ENCODE measurements around the gene TRIM2.

TRIM2 gene

DNA sequence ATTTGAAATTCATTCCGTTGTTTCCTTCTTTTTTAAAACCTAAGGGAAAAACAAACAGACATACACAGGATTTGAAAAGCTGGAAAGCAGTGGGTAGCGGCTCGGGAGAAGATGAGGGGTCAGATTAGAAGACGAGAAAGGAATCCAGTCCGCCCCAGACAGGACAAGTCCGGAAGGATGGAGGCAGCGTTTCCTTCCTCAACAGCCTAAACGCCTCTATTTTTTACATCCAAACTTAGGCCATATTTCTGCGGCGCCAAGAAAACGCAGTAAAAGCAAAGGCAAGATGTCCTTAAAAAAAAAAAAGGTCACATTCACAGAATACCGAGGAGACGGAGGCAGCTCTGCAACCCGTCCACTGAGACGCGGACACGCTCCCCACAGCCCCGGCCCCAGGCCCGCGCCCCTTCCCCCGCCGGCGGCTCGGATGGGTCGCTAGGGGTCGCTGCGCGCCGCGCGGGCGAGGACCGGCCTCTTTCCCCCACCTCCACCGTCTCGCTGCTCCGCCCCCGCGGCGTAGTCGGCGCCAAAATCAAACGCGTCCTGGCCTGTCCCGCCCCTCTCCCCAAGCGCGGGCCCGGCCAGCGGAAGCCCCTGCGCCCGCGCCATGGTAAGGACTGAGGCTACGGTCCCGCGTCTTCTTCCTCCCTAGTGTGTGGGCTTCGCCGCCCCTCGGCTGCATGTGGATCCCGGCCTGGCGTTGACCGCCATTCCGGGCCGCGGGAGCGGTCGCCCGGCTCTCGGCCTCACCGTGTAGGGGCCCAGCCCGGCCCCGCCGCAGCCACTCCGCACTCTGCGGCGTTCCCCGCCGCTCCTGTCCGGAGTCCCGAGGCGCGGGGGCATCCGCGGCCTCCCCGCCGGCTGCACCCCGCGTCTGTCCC lies 140.1 kb downstream of the TRIM2 start, which contains the start of gene MND1:
MND1 (plus strand) TSS at position 558 of the 881 bp plus-strand sequence; CDS start at position 608, 50 bp downstream.
- peak; percentile 3 for DNase-seq

DNA sequence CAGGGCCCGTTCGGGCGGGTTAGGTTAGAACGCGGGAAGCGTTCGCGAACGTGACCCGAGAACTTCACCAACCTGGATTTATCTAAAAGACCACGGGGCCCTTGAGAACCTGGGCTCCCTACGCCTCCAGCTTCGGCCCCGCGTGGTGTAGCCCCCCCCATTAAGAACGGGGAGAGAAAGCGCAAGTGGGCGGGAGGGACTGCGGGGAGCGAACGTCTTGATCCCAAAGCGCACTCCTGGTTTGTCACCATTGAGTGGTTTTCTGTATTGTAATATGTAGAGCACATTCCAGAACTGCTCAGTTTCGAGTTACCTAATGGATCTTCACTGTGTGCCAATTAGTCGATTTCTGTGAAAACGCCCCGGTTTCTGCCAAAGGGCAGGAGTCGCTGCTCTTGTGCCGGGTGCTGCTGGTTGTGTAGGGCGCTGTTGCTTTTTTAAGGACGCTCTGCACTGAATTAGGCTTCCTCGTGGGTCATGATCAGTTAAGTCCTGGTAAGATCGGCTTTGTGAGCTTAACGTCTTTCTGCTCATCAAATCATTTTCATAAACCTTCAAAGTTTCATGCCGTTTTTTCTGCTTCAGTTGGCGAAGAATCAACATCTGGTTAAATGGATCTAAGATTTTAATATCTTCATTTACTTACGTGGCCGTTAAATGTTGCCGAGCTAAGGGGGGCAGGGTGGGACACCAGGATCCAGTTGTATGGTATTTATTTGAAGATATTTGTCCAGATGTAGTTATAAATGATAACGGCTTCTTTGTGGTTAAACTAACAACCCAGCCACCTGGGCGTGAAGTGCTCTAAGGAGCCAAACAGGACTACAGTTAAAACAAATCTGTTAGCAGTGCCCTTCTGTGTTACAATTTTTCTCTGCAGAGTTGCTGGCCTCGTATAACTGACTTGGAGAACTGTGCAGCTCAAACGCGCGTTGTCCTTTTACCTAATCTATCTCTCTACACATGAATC lies 141.1 kb downstream of the TRIM2 start:
- DNase-seq = peak; percentile 33

DNA sequence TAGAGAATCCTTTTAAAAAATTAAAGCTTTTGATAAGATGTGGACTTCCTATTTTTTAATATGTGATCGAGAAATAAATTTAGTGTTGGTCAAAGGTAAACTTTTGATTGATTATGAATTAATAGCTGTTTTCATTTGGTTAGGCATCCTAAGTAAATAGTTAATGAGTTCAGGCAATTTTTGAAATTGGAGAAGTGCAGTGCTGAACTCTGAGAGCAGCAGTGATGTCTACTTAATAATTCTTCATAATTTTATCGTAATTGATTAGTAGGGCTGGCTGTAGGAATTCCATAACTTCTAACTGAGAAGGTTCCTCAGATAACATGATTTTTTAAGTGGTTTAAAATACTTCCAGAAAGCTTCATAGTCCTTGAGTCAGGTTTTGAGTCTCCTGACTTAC lies 141.8 kb downstream of the TRIM2 start:
- DNase-seq = no peak

DNA sequence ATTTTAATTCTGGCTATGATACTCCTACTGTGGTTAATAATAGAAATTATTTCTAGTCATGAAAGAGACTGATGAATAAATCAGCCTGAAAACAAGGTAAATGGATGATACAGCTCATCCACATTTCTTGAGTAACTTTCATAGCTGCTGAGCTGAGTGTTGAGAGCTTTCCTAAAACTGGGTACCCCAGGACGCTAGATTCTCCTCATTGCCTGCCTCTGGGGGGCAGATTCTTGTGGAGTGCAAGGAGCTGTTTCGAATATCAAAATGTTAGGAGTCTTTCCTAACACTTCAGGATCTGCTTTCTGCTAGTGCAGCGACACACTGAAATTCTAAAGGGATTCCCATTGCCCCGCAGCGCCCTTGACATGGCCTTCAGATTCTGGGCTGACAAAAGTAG lies 142.3 kb downstream of the TRIM2 start:
- DNase-seq = no peak

DNA sequence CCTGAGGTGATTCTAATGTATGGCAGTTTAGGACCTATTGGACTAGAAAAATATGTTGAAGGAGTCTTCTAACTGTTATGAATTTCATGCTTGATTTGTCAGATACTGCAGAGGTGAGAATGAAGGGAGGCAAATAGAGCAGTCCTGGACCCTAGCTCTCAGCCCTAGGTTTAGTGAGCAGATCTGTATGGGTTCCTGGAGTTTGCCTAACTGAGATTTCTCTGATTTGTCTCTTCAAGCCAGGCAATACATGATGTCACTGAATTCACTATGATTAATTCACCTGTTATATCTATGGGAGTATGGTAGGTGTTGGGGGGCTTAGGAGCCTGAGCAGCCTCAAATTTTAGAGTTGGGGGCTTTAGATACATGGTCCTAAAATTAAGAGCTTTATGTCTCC lies 142.9 kb downstream of the TRIM2 start:
- no peak for DNase-seq

DNA sequence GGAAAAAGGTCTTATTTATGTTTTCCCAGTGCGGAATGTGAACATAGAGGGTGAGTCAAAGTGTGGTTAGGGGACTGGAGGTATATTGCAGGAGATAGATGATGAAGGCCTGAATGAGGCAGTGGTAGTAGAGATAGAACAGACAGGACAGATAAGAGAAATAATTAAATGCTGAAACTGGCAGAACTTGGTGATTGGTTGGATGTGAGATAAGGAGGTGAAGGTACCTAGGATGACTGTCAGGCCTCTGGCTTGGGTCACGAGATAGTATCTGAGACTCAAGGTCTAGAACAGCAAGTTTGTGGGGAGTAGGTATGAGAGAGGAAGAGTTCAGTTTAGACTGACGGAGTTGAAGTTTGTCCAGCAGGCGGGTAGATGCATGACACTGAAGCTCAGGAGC lies 143.8 kb downstream of the TRIM2 start:
- DNase-seq = no peak

DNA sequence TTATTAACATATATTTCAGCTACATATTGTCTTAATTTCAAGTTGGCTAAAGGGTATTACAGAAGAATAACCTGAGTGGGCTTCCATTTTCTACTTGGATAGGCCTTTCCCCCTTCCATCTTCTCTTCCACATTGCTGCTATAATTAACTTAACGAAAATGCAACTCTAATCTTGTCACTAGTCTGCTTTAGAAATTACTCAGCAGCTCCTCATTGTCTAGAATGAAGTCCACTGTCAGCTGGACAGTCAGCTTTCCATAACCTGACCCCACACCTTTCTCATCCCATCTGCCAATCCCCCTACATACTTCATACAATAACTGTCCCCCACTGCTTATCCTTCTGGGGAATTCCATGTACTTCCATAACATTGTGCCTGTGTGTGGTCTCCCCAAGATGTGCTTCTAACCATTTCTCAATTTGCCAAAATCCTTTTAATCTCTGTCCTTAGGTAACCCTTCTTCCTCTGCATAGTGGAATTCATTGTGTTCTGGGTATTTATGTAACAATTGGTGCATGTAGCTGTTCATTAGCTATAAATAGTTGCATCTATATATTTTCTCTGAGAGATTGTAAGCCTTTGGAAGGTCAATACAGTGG lies 145.1 kb downstream of the TRIM2 start:
- no peak for DNase-seq

DNA sequence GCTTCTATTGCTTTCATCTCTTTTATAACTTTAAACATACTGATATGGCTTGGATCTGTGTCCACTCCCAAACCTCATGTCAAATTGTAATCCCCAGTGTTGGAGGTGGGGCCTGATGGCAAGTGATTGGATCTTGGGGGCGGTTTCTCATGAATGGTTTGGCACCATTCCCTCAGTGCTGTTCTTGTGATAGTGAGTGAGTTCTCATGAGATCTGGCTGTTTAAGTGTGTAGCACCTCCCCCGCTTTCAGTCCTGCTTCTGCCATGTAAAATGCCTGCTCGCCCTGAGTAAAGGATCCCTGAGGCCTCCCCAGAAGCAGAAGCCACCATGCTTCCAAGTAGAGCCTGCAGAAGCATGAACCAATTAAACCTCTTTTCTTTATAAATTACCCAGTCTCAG lies 157.9 kb downstream of the TRIM2 start:
- no peak for DNase-seq

DNA sequence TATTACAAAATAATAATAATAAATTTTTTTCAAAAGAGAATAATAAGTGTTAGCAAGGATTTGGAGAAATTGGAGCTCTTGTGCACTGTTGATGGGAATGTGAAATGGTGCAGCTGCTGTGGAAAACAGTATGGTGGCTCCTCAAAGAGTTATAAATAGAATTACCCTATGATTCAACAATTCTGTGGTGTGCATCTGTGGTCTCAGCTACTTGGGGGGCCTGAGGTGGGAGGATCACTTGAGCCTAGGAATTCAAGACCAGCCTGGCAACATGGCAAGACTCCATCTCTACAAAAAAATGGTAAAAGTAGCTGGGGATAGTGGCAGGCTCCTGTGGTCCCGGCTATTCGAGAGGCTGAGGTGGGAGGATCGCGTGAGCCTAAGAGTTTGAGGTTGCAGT lies 159.8 kb downstream of the TRIM2 start:
- DNase-seq = no peak

DNA sequence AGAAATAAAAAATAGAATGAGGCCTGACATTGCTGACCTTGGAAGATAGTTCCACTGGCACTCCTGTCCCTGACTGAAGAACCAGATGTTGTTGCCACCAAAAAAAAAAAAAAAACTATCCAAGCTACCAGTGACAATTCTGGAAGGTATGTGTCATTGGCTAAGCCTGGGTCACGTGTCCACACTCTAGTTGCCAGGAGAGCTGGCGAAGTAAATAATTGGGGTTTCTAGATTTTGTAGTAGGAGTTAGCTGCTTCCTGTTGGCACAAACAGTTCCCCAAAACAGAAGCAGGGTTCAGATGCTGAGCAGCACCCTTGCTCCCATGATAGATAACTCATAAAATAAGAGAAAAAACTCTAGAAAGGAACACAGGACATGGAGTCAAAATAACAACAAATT lies 160.8 kb downstream of the TRIM2 start:
- DNase-seq = no peak

DNA sequence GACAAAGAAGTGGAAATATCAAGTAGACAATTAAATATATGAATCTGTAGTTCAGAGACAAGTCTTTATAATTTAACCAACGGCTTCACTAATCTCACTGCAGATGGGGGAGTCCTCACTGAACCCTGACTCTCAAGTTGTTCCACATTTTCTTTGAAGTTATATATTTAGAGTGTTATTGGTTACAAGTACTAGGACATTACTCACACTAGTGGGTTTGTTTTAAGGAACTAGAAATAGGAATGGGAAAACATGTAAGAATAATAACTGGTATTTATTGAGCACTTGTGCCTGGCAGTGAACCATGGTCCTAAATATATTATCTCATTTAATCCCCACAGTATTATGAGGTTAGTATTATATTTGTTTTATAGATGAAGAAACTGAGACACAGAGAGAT lies 162.2 kb downstream of the TRIM2 start:
- DNase-seq = no peak

DNA sequence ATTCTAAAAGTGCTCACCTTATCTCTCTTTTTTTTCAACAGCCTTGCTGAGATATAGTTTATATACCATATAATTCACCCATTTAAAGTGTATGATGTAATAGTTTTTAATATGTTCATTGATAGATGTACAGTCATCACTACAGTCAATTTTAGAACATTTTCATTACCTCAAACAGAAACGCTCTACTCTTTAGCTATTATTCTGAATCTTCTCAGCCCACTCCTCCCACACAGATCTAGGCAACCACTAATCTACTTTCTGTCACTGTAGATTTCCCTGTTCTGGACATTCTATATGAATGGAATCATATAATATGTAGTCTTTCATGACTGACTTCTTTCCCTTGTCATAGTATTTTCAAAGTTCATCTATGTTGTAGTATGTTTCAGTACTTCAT lies 162.8 kb downstream of the TRIM2 start:
- no peak for DNase-seq

DNA sequence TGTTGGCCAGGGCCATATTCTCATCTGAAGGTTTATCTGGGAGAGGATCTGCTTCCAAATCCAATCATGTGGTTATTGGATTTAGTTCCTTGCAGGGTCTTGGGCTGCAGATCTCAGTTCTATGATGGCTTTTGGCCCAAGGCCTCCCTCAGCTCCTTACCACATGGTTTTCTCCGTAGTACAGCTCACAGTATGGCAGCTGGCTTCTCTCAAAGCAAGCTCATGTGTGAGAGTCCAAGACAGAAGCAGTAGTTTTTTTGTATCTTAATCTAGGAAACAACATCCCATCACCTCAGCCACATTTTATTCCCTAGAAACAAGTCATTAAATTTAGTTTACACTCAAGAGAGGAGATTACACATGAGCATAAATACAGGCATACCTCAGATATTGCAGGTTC lies 164.8 kb downstream of the TRIM2 start:
- no peak for DNase-seq

DNA sequence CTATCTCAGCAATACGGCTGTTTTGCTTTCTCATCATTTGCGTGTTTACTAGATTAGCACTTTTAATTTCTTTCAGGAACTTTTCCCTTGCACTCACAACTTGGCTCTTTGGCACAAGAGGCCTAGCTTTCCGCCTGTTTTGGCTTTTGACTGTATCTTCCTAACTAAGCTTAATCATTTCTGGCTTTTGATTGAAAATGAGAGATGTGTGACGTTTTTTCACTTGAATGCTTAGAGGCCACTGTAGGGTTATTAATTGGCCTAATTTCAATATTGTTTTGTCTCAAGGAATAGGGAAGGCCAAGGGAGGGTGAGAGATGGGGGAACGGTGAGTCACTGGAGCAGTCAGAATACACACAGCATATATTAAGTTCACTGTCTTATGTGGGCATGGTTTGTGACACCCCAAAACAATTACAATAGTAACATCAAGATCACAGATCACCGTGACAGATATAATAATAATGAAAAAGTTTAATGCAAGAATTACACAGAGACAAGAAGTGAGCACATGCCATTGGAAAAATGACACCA lies 167.5 kb downstream of the TRIM2 start:
- no peak for DNase-seq

DNA sequence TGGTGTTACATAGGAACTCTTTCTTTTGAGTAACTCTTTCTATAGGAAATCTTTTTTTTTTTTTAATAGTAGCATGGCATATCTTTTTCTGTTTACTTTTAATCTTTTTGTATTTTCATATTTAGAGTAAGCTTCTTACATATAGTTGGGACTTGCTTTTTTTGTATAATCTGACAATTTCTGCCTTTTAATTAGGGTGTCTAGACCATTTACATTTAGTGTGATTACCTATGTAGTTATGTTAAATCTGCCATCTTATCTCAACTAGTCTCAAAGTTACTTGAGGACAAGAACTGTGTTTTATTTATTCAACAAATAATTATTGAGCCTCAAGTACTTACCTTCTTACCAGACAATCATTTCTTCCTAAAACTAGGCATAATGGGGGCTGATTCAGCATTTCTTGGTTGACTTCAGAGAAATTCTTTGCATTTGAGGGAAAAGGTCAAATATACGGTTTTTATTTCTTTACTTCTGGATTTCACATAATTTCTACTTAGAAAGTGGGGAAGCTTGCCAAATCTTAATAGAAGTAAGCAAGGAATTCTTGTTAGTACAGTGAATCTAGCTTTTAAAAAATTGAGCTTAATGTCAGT lies 168.8 kb downstream of the TRIM2 start:
- no peak for DNase-seq

DNA sequence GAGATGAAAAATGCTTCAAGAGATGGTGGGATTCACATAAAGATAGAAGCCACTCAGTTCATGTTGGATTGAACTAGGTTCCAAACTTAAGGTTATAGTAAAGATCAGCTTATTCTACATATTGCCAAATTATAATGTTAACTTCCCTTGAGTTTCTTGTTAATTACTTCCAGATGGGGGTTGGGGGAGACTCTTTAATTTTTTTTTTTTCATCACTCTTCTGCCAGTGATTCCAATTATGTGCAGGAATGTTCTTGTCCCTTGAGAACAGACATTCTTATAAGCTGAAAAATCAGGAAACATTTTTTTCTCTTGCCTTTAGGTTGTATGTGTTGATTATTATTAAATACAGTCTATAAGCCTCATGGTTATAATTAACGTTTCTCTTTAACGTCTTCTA lies 170.2 kb downstream of the TRIM2 start:
- no peak for DNase-seq

DNA sequence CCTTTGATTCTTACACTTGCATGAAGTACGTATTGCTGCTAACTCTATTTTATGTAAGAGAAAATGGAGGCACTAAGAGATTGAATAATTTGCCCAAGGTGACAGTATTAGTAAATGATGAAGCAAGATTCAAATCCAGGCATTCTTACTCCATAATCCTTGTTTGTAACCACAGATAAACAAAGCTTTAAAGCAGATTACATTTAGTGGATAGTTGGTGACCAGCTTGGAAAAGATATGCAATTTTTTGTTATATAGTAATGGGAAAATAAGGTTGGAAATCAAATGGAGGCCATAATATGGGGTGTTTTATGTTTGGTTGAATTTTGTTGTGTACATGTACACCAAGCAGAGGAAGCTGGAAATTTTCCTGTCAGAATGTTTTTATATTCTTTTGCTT lies 171.1 kb downstream of the TRIM2 start:
- DNase-seq = no peak

DNA sequence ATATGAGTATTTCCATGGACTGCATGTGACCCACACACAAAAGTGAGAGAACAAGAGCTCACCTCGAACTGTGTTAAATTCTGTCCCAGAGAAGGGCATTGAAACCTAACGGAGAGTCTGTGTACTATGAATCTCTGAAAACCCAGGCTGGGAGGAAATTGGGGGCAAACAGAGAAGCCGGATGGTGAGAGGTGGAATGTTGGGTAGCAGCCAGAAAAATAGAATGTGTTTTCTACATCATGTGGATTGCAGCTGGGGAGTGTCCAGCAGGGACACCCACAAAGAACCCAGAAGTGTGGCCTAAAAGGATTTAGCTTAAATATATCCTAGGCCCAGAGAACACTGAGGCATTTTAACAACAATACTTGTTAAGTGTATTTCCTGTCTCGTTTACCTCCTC lies 178.9 kb downstream of the TRIM2 start:
- DNase-seq = no peak

DNA sequence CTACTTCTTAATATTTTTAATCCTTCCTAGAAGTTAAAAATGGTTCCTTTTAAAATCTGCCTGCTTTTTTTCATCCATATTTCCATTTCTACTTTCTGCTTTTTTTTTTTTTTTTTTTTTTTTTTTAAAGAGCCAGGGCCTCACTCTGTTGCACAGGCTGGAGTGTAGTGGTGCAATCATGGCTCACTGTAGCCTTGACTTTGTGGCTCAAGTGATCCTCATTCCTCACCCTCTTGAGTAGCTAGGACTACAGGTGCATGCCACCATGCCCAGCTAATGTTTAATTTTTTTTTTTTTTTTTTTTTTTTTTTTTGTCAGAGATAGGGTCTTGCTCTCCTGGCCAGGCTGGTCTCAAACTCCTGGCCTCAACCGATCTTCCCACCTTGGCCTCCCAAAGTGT lies 179.9 kb downstream of the TRIM2 start:
- no peak for DNase-seq

DNA sequence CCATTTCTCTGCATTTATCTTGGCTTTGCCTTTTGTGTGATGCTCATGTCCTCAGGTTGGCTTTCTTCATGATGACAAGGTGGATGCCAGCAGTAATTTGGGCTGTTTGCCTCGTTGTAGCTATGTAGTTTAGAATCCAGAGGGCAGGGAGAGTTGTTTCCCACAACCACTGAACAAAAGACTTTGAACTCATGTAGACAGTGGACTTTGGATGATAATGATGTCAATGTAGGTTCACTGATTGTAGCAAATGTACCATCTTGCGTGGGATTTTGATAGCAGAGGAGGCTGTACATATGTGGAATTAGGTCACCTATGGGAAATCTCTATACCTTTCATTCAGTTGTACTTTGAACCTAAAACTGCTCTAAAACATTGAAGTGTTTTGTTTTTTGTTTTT lies 181.5 kb downstream of the TRIM2 start:
- no peak for DNase-seq

DNA sequence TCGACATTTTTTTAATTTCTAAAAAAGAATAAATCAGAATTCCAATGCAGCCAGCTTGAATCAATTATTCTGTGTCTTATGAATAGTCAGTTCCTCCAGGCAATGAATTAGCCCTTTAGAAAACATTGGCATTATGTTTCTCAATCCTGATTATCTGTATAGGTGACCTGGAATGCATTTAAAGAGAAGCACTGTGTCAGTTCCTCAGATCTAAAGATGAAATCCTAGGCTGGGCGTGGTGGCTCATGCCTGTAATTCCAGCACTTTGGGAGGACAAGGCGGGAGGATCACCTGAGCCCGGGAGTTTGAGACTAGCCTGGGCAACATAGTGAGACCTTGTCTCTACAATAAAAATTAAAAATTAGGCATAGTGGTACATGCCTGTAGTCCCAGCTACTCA lies 183.7 kb downstream of the TRIM2 start:
- no peak for DNase-seq

All from NCI-H524 treated with DMSO at 0.1 percent for 48 hours (cell line).